H9 (cell line): ENCODE data around the gene EVL. TPM values are rescaled to one million over a fixed set of nuclear protein-coding genes. Genes with fewer than 3 reads are reported as not detected.

Source experiments
- DNase-seq: peaks from one replicate; pipeline ENCODE4 v3.0.0-alpha.2; 2017
- H2AFZ ChIP-seq: one replicate; pipeline ENCODE4 v1.6.1; 2013; ENCODE audit warnings: mild to moderate bottlenecking, low read length, control low read depth, moderate library complexity
- H2AK5ac ChIP-seq: 2 replicates; pipeline ENCODE4 v1.6.1; 2013; ENCODE audit warnings: low read length, control low read depth, mixed read lengths; ENCODE audit not compliant: insufficient read length
- H2BK120ac ChIP-seq: one replicate; pipeline ENCODE4 v1.6.1; 2013; ENCODE audit warnings: low read depth, mild to moderate bottlenecking, low read length, control low read depth, inconsistent platforms; ENCODE audit not compliant: poor library complexity, severe bottlenecking
- H2BK12ac ChIP-seq: 2 replicates; pipeline ENCODE4 v1.6.1; 2013; ENCODE audit warnings: low read length, control low read depth, mixed read lengths, low read depth; ENCODE audit not compliant: insufficient read length
- H2BK15ac ChIP-seq: 2 replicates; pipeline ENCODE4 v1.6.1; 2013; ENCODE audit warnings: low read depth, low read length, control low read depth
- H2BK20ac ChIP-seq: one replicate; pipeline ENCODE4 v1.6.1; 2013; ENCODE audit warnings: low read depth, mild to moderate bottlenecking, low read length, control low read depth, inconsistent platforms; ENCODE audit not compliant: poor library complexity, severe bottlenecking
- H2BK5ac ChIP-seq: 2 replicates; pipeline ENCODE4 v1.6.1; 2013; ENCODE audit warnings: low read length, control low read depth, mixed read lengths; ENCODE audit not compliant: insufficient read length
- H3K14ac ChIP-seq: 2 replicates; pipeline ENCODE4 v1.6.1; 2013; ENCODE audit warnings: low read length, control low read depth; ENCODE audit not compliant: insufficient read depth
- H3K18ac ChIP-seq: 2 replicates; pipeline ENCODE4 v1.6.1; 2013; ENCODE audit warnings: low read depth, mild to moderate bottlenecking, mixed read lengths, low read length, control low read depth; ENCODE audit not compliant: insufficient read length
- H3K23ac ChIP-seq: 2 replicates; pipeline ENCODE4 v1.6.1; 2013; ENCODE audit warnings: low read length, control low read depth, mixed read lengths, low read depth; ENCODE audit not compliant: insufficient read length
- H3K23me2 ChIP-seq: 2 replicates; pipeline ENCODE4 v1.6.1; 2013; ENCODE audit warnings: low read depth, mild to moderate bottlenecking, mixed read lengths, low read length, control low read depth; ENCODE audit not compliant: insufficient read length, poor library complexity, severe bottlenecking
- H3K27ac ChIP-seq: 2 replicates; pipeline ENCODE4 v1.5.1; 2013; ENCODE audit warnings: low read length, control low read depth, mixed read lengths, low read depth; ENCODE audit not compliant: insufficient read length
- H3K27me3 ChIP-seq: 2 replicates; pipeline ENCODE4 v1.6.1; 2013; ENCODE audit warnings: low read length, control low read depth, inconsistent platforms; ENCODE audit not compliant: insufficient read depth
- H3K4ac ChIP-seq: 2 replicates; pipeline ENCODE4 v1.6.1; 2013; ENCODE audit warnings: low read depth, mild to moderate bottlenecking, control low read depth, inconsistent platforms, low read length, moderate library complexity
- H3K4me1 ChIP-seq: 2 replicates; pipeline ENCODE4 v1.6.1; 2013; ENCODE audit warnings: low read length, control low read depth, inconsistent platforms; ENCODE audit not compliant: insufficient read depth
- H3K4me2 ChIP-seq: 2 replicates; pipeline ENCODE4 v1.6.1; 2013; ENCODE audit warnings: low read length, control low read depth, mixed read lengths; ENCODE audit not compliant: insufficient read length, insufficient read depth
- H3K56ac ChIP-seq: 2 replicates; pipeline ENCODE4 v1.6.1; 2013; ENCODE audit warnings: low read depth, mild to moderate bottlenecking, mixed read lengths, low read length, control low read depth; ENCODE audit not compliant: insufficient read length
- H3K79me1 ChIP-seq: 2 replicates; pipeline ENCODE4 v1.6.1; 2013; ENCODE audit warnings: low read depth, mild to moderate bottlenecking, moderate library complexity, low read length, control low read depth, inconsistent platforms; ENCODE audit not compliant: insufficient read depth, poor library complexity, severe bottlenecking
- H3K79me2 ChIP-seq: 2 replicates; pipeline ENCODE4 v1.6.1; 2013; ENCODE audit warnings: low read length, control low read depth, inconsistent platforms; ENCODE audit not compliant: insufficient read depth
- H3K9ac ChIP-seq: 2 replicates; pipeline ENCODE4 v1.6.1; 2013; ENCODE audit warnings: low read length, control low read depth, mixed read lengths; ENCODE audit not compliant: insufficient read length; ENCODE audit errors: extremely low read depth
- H3K9me3 ChIP-seq: one replicate; pipeline ENCODE4 v1.6.1; 2013; ENCODE audit warnings: low read depth, low read length, inconsistent platforms; ENCODE audit not compliant: control insufficient read depth
- H3T11ph ChIP-seq: one replicate; pipeline ENCODE4 v1.6.1; 2013; ENCODE audit warnings: mild to moderate bottlenecking, low read length, control low read depth, inconsistent platforms
- H4K20me1 ChIP-seq: one replicate; pipeline ENCODE4 v1.6.1; 2013; ENCODE audit not compliant: control insufficient read depth, insufficient read length, insufficient read depth
- H4K5ac ChIP-seq: 2 replicates; pipeline ENCODE4 v1.6.1; 2013; ENCODE audit warnings: low read depth, mild to moderate bottlenecking, mixed read lengths, low read length, control low read depth; ENCODE audit not compliant: insufficient read length
- H4K8ac ChIP-seq: replicated peaks from 2 replicates; pipeline ENCODE4 v1.6.1; 2013; ENCODE audit warnings: low read length, control low read depth, mixed read lengths, low read depth; ENCODE audit not compliant: insufficient read length
- H4K91ac ChIP-seq: 2 replicates; pipeline ENCODE4 v1.6.1; 2013; ENCODE audit warnings: low read depth, mild to moderate bottlenecking, moderate library complexity, mixed read lengths, low read length, control low read depth; ENCODE audit not compliant: insufficient read length
- H3K27ac Mint-ChIP-seq, 3 experiments: 2 replicates in 2 of 3; 3 replicates in 1 of 3; pipeline ENCODE4 v1.8.0; 2020 to 2021; ENCODE audit warnings: mixed read lengths in 3 of 3, mild to moderate bottlenecking in 1 of 3, moderate library complexity in 1 of 3
- H3K27me3 Mint-ChIP-seq: 2 replicates; pipeline ENCODE4 v1.8.0; 2021; ENCODE audit warnings: low read depth, mild to moderate bottlenecking, moderate library complexity, mixed read lengths
- H3K36me3 Mint-ChIP-seq, 3 experiments: 2 replicates in 2 of 3; 3 replicates in 1 of 3; pipeline ENCODE4 v1.8.0; 2020 to 2021; ENCODE audit warnings: low read depth in 3 of 3, mixed read lengths in 3 of 3; ENCODE audit not compliant: insufficient read depth in 1 of 3
- H3K4me1 Mint-ChIP-seq, 2 experiments: 2 replicates each; pipeline ENCODE4 v1.8.0; 2020; ENCODE audit warnings: mixed read lengths in 2 of 2
- H3K4me3 Mint-ChIP-seq, 2 experiments: 2 replicates in 1 of 2; 3 replicates in 1 of 2; pipeline ENCODE4 v1.8.0; 2020 to 2021; ENCODE audit warnings: mild to moderate bottlenecking in 2 of 2, mixed read lengths in 2 of 2, moderate library complexity in 1 of 2
- H3K9me3 Mint-ChIP-seq, 2 experiments: 2 replicates in 1 of 2; 3 replicates in 1 of 2; pipeline ENCODE4 v1.8.0; 2020; ENCODE audit warnings: mild to moderate bottlenecking in 2 of 2, mixed read lengths in 2 of 2, moderate library complexity in 1 of 2
- CTCF ChIP-seq: fragments of 200-600 bp; sonication (generic); conservative IDR thresholded peaks from 3 replicates; pipeline ENCODE4 v1.8.0; 2021; ENCODE audit warnings: antibody characterized with exemption, mild to moderate bottlenecking
- WGBS: extraction: QIAGEN DNeasy Blood & Tissue Kit; methylation state at CpG from one replicate; pipeline ENCODE4 v1.1.7; 2013; ENCODE audit warnings: missing lambda C conversion rate, low lambda C conversion rate, mixed read lengths; ENCODE audit not compliant: insufficient read length; ENCODE audit errors: extremely low coverage; 5-methylcytosine and 5-hydroxymethylcytosine counted together
- total RNA-seq: library from RNA; stranded (reverse); gene quantifications from 2 replicates; pipeline ENCODE4 v1.2.1, GENCODE V29; 2021

EVL gene
- total RNA-seq, 1 experiment from 2014 or later = 53.2 TPM

GRCh38 chr14:100066962-100067361 lies 1.7 kb downstream of the EVL start:
- H2BK12ac ChIP-seq = no peak overlapping the region
- no peaks in the 10 kb centered on the region for H3K79me2 ChIP-seq
- H3T11ph ChIP-seq = no peak overlapping the region
- Mint-ChIP-seq H3K36me3 (no peaks in the 10 kb centered on the region), H3K27me3 (no peaks in the 10 kb centered on the region), H3K4me1 (peaks cover 5 to 12% of the 10 kb centered on the region in 2 experiments; a peak in 3 of 4 replicates), H3K9me3 (no peaks in the 10 kb centered on the region), H3K4me3 (no peak overlapping the region), H3K27ac (no peak overlapping the region)
- H3K4me1 ChIP-seq = no peaks in the 10 kb centered on the region
- TF ChIP-seq CTCF = no peak
- H3K4ac ChIP-seq = no peak overlapping the region
- no peak overlapping the region for H3K4me2 ChIP-seq
- no peaks in the 10 kb centered on the region for H3K79me1 ChIP-seq
- H2AFZ ChIP-seq = no peak overlapping the region
- no peak overlapping the region for H3K27ac ChIP-seq
- no peak overlapping the region for H3K23ac ChIP-seq
- no peaks in the 10 kb centered on the region for H3K27me3 ChIP-seq
- H4K8ac ChIP-seq = no peak overlapping the region
- no peak overlapping the region for H2BK20ac ChIP-seq
- no peaks in the 10 kb centered on the region for H3K9me3 ChIP-seq
- H3K23me2 ChIP-seq = no peaks in the 10 kb centered on the region
- H2BK15ac ChIP-seq = no peak overlapping the region
- DNase-seq = no peak
- H2BK5ac ChIP-seq = no peak overlapping the region
- no peak overlapping the region for H3K56ac ChIP-seq
- no peak overlapping the region for H3K14ac ChIP-seq
- H4K20me1 ChIP-seq = no peaks in the 10 kb centered on the region
- no peak overlapping the region for H2BK120ac ChIP-seq
- H3K18ac ChIP-seq = no peak overlapping the region
- H2AK5ac ChIP-seq = no peak overlapping the region
- H3K9ac ChIP-seq = no peak overlapping the region
- WGBS = no CpG with 5 or more reads among the region's 10 CpGs
- H4K91ac ChIP-seq = no peak overlapping the region
- no peak overlapping the region for H4K5ac ChIP-seq
